IMR-90 (cell line): Measurements from ENCODE around the gene UGT1A7. TPM values are rescaled to one million over a fixed set of nuclear protein-coding genes. Genes with fewer than 3 reads are reported as not detected.

Experiments used
- ATAC-seq: fragments of 200-7000 bp; cut with Tn5 transposase; 2 replicates; pipeline ENCODE4 v1.9.1; 2020; ENCODE audit warnings: low read depth, mild to moderate bottlenecking, moderate library complexity
- BruUV-seq: library from RNA; stranded (reverse); fragments of 400-500 nt; replicated peaks from 2 replicates; lab custom pipeline; 2021; lab: Mats Ljungman, UMichigan
- CTCF ChIA-PET: fragments of 300-600 bp; formaldehyde crosslinking; extraction: SDS; loops from one replicate; lab custom pipeline; 2021; ENCODE audit warnings: antibody characterized with exemption; lab: Yijun Ruan, JAX
- POLR2A ChIA-PET: fragments of 300-600 bp; sonication (Branson Sonifier 250); formaldehyde crosslinking; loops from one replicate; lab custom pipeline; 2022; ENCODE audit warnings: antibody characterized with exemption; ENCODE audit not compliant: unreplicated experiment; lab: Charles Lee
- DNase-seq: peaks from one replicate; pipeline ENCODE4 v3.0.0; 2013
- H2AFZ ChIP-seq: replicated peaks from 2 replicates; pipeline ENCODE3; 2013; ENCODE audit warnings: low read length, mild to moderate bottlenecking; ENCODE audit not compliant: poor library complexity
- H2AK5ac ChIP-seq: 2 replicates; pipeline ENCODE4 v1.6.1; 2013; ENCODE audit warnings: low read depth, low read length, inconsistent platforms
- H2AK9ac ChIP-seq: replicated peaks from 2 replicates; pipeline ENCODE3; 2013; ENCODE audit warnings: mild to moderate bottlenecking, low read depth, low read length, moderate library complexity; ENCODE audit not compliant: poor library complexity
- H2BK120ac ChIP-seq: 2 replicates; pipeline ENCODE4 v1.6.1; 2013; ENCODE audit warnings: low read depth, low read length, inconsistent platforms
- H2BK15ac ChIP-seq: 3 replicates; pipeline ENCODE4 v1.6.1; 2013; ENCODE audit warnings: low read depth, low read length, inconsistent platforms
- H2BK20ac ChIP-seq: 2 replicates; pipeline ENCODE4 v1.6.1; 2013; ENCODE audit warnings: low read depth, mild to moderate bottlenecking, inconsistent platforms, low read length, moderate library complexity
- H2BK5ac ChIP-seq: 2 replicates; pipeline ENCODE4 v1.6.1; 2013; ENCODE audit warnings: mild to moderate bottlenecking, low read depth, low read length, inconsistent platforms; ENCODE audit not compliant: poor library complexity, severe bottlenecking
- H3K14ac ChIP-seq: replicated peaks from 2 replicates; pipeline ENCODE4 v1.6.1; 2013; ENCODE audit warnings: low read depth, low read length, inconsistent platforms
- H3K18ac ChIP-seq: 2 replicates; pipeline ENCODE4 v1.6.1; 2013; ENCODE audit warnings: low read depth, low read length, control low read depth
- H3K23ac ChIP-seq: 2 replicates; pipeline ENCODE4 v1.6.1; 2013; ENCODE audit warnings: low read depth, low read length, inconsistent platforms
- H3K27ac ChIP-seq: 2 replicates; pipeline ENCODE4 v1.5.1; 2013; ENCODE audit warnings: mild to moderate bottlenecking, control low read depth, low read length; ENCODE audit not compliant: insufficient read depth
- H3K27me3 ChIP-seq: 2 replicates; pipeline ENCODE4 v1.6.1; 2013; ENCODE audit warnings: low read length; ENCODE audit not compliant: control insufficient read depth, insufficient read depth
- H3K36me3 ChIP-seq: 2 replicates; pipeline ENCODE4 v1.6.1; 2013; ENCODE audit warnings: low read length, mixed read lengths; ENCODE audit not compliant: control insufficient read depth, insufficient read depth
- H3K4ac ChIP-seq: 2 replicates; pipeline ENCODE4 v1.6.1; 2013; ENCODE audit warnings: low read depth, low read length, inconsistent platforms
- H3K4me1 ChIP-seq: 2 replicates; pipeline ENCODE4 v1.6.1; 2013; ENCODE audit warnings: low read length, mixed read lengths; ENCODE audit not compliant: control insufficient read depth, insufficient read depth
- H3K4me2 ChIP-seq: 2 replicates; pipeline ENCODE4 v1.6.1; 2013; ENCODE audit warnings: low read depth, mild to moderate bottlenecking, control low read depth, low read length, moderate library complexity
- H3K4me3 ChIP-seq: 2 replicates; pipeline ENCODE4 v1.5.1; 2013; ENCODE audit warnings: low read depth, mild to moderate bottlenecking, control low read depth, low read length, moderate library complexity; ENCODE audit not compliant: insufficient read depth
- H3K56ac ChIP-seq: 2 replicates; pipeline ENCODE4 v1.6.1; 2013; ENCODE audit warnings: low read length, inconsistent platforms; ENCODE audit not compliant: insufficient read depth; ENCODE audit errors: extremely low read depth
- H3K79me1 ChIP-seq, 2 experiments: 2 replicates each; pipeline ENCODE4 v1.6.1; 2013; ENCODE audit warnings: low read length in 2 of 2, inconsistent platforms in 1 of 2, low read depth in 1 of 2
- H3K9ac ChIP-seq: 2 replicates; pipeline ENCODE4 v1.6.1; 2013; ENCODE audit warnings: low read depth, low read length, control low read depth
- H3K9me1 ChIP-seq: 2 replicates; pipeline ENCODE4 v1.6.1; 2013; ENCODE audit warnings: low read length, inconsistent platforms; ENCODE audit not compliant: insufficient read depth
- H3K9me3 ChIP-seq: 2 replicates; pipeline ENCODE4 v1.6.1; 2013; ENCODE audit warnings: low read length; ENCODE audit not compliant: control insufficient read depth, insufficient read depth
- H4K20me1 ChIP-seq: 2 replicates; pipeline ENCODE4 v1.6.1; 2013; ENCODE audit warnings: low read length, inconsistent platforms; ENCODE audit not compliant: insufficient read depth
- H4K5ac ChIP-seq: 2 replicates; pipeline ENCODE4 v1.6.1; 2013; ENCODE audit warnings: mild to moderate bottlenecking, low read depth, low read length, control low read depth
- H4K8ac ChIP-seq, 2 experiments: 2 replicates each; pipeline ENCODE4 v1.6.1; 2013; ENCODE audit warnings: low read depth in 2 of 2, low read length in 2 of 2, control low read depth in 1 of 2, inconsistent platforms in 1 of 2
- H4K91ac ChIP-seq: 2 replicates; pipeline ENCODE4 v1.6.1; 2013; ENCODE audit warnings: low read depth, low read length, inconsistent platforms; ENCODE audit not compliant: insufficient read depth
- ELK1 ChIP-seq: fragments of 150-350 bp; IDR thresholded peaks from 2 replicates; pipeline ENCODE4 v1.6.1; 2016; ENCODE audit warnings: low read depth, mild to moderate bottlenecking, low read length, moderate library complexity, borderline replicate concordance
- MAZ ChIP-seq: IDR thresholded peaks from 2 replicates; pipeline ENCODE4 v1.6.1; 2012; ENCODE audit warnings: low read depth, mild to moderate bottlenecking, low read length, improper control_type of control experiment, moderate library complexity, borderline replicate concordance
- NFE2L2 ChIP-seq: fragments of 150-350 bp; IDR thresholded peaks from 2 replicates; pipeline ENCODE4 v1.6.1; 2016; ENCODE audit warnings: low read depth, mild to moderate bottlenecking, low read length
- POLR2A ChIP-seq: IDR thresholded peaks from 2 replicates; pipeline ENCODE4 v1.6.1; 2012; ENCODE audit warnings: mild to moderate bottlenecking, low read depth, low read length
- RAD21 ChIP-seq: IDR thresholded peaks from 2 replicates; pipeline ENCODE4 v1.6.1; 2012; ENCODE audit warnings: low read length, improper control_type of control experiment
- RFX5 ChIP-seq: IDR thresholded peaks from 2 replicates; pipeline ENCODE4 v1.8.0; 2012; ENCODE audit warnings: low read depth, mild to moderate bottlenecking, low read length, moderate library complexity
- WGBS, 2 experiments: methylation state at CpG; one replicate each; pipeline versions ENCODE4 v1.1.5 to v1.1.7; 2013; ENCODE audit warnings: missing lambda C conversion rate in 2 of 2; ENCODE audit not compliant: insufficient read length in 1 of 2; ENCODE audit errors: extremely low coverage in 2 of 2; 5-methylcytosine and 5-hydroxymethylcytosine counted together
- dilution Hi-C: fragments of 300-500 bp; cut with HindIII; formaldehyde crosslinking; loops from one replicate; pipeline ENCODE4 v1.14.3; 2018; ENCODE audit warnings: low sequenced_read_pairs; ENCODE audit not compliant: unreplicated experiment
- in situ Hi-C: fragments of 300-500 bp; cut with MboI; formaldehyde crosslinking; loops from 3 replicates; pipeline ENCODE4 v1.14.3; 2019; ENCODE audit warnings: low sequenced_read_pairs, inconsistent platforms, mixed read lengths
- intact Hi-C: fragments of 100-400 bp; cut with micrococcal nuclease; formaldehyde crosslinking; loops from 2 replicates; pipeline ENCODE4 v1.10.0; 2022
- polyA plus RNA-seq, 3 experiments: library from polyadenylated mRNA; depleted of rRNA; stranded (reverse); fragments of >200 nt; gene quantifications; 2 replicates each; pipeline ENCODE4 v1.2.3, GENCODE V29; 2012; ENCODE audit warnings: low replicate concordance in 1 of 3
- total RNA-seq: library from RNA; depleted of rRNA; stranded (reverse); fragments of >200 nt; gene quantifications from 2 replicates; pipeline ENCODE4 v1.2.3, GENCODE V29; 2012
- TF ChIP-seq, protein P1 (sequence below): conservative IDR thresholded peaks from 2 replicates; pipeline ENCODE4 v1.5.1; 2012; ENCODE audit warnings: mild to moderate bottlenecking, low read depth, low read length, improper control_type of control experiment

The UGT1A7 gene
- total and polyA plus RNA-seq, 2 of the 4 experiments (the other 2 are of a cell fraction) = not detected

DNA sequence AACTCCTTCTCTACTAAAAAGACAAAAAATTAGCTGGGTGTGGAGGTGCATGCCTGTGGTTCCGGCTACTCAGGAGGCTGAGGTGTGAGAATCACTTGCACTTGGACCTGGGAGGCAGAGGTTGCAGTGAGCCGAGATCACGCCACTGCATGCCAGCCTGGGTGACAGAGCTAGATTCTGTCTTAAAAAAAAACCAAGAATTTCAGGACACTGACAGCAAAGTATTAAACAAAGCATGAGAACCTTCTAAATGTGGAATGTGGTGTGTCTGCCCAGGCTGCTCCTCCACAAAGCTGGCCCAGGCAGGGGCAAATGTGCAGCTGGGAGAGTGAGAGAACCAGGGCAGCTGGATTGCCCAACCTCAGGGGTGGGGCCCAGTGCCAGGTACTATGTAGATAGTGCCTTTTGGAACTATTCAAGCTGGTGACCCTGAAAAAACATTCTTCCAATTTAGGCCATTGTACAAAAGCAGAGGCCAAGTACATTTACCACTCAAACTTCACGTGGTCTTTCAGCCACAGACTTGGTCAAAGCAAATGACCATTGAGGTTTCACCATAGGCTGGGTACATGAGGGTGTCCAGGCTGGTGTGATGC, 24.3 kb downstream of the UGT1A7 start:
- Histone ChIP-seq H2BK20ac (0 out of 2 replicates have a peak overlapping the region, but pooled peaks have one; percentile 42), H3K27ac (no peak overlapping the region), H3K4ac (no peak overlapping the region; the same call in 1 of the 2 replicates), H3K27me3 (no peaks in the 10 kb centered on the region), H2BK15ac (no peak overlapping the region; the same call in 2 of the 3 replicates), H3K23ac (no peak overlapping the region), H3K36me3 (no peaks in the 10 kb centered on the region), H2BK120ac (no peak overlapping the region), H4K20me1 (no peaks in the 10 kb centered on the region), H3K14ac (no peak overlapping the region), H4K8ac (peak overlapping the region in 1 of 2 experiments; percentile 16; a peak in 2 of 4 replicates), H2AFZ (no peak overlapping the region), H3K18ac (peak overlapping the region; percentile 66), H2BK5ac (peak overlapping the region; percentile 25), H4K91ac (peak overlapping the region; percentile 57; the same call in 1 of the 2 replicates), H3K79me1 (no peaks in the 10 kb centered on the region), H4K5ac (peak overlapping the region; percentile 41), H3K4me2 (no peak overlapping the region), H3K56ac (no peak overlapping the region), H3K4me1 (peaks cover 9% of the 10 kb centered on the region), H3K9me1 (no peaks in the 10 kb centered on the region), H2AK5ac (no peak overlapping the region), H2AK9ac (no peak overlapping the region), H3K4me3 (no peak overlapping the region), H3K9ac (no peak overlapping the region), H3K9me3 (no peaks in the 10 kb centered on the region)
- in situ Hi-C loops (no loop called here), dilution Hi-C loops (no loop called here), intact Hi-C loops (no loop called here)
- TF ChIP-seq, protein P1, sequence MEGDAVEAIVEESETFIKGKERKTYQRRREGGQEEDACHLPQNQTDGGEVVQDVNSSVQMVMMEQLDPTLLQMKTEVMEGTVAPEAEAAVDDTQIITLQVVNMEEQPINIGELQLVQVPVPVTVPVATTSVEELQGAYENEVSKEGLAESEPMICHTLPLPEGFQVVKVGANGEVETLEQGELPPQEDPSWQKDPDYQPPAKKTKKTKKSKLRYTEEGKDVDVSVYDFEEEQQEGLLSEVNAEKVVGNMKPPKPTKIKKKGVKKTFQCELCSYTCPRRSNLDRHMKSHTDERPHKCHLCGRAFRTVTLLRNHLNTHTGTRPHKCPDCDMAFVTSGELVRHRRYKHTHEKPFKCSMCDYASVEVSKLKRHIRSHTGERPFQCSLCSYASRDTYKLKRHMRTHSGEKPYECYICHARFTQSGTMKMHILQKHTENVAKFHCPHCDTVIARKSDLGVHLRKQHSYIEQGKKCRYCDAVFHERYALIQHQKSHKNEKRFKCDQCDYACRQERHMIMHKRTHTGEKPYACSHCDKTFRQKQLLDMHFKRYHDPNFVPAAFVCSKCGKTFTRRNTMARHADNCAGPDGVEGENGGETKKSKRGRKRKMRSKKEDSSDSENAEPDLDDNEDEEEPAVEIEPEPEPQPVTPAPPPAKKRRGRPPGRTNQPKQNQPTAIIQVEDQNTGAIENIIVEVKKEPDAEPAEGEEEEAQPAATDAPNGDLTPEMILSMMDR = no peak
- TF ChIP-seq NFE2L2 (no peak), RFX5 (no peak), RAD21 (no peak), ELK1 (no peak), POLR2A (no peak), MAZ (no peak)
- ATAC-seq (peak; percentile 40; the same call in 1 of the 2 replicates), DNase-seq (peak; percentile 1)
- CTCF ChIA-PET = interaction anchor here (0.6 kb wide), 1 partner anchor 104 kb away, joined by 7 read pairs; no protein-coding TSS in a partner anchor
- BruUV-seq = no TSS peak
- POLR2A ChIA-PET = no interaction called here
- no CpG with 5 or more reads among the region's 4 CpGs for WGBS, 2 experiments
